Breast epithelium (tissue), 4 donors: ENCODE measurements around the gene MGAT2. TPM values are rescaled to one million over a fixed set of nuclear protein-coding genes. Genes with fewer than 3 reads are reported as not detected.

Experiments
- DNase-seq, 2 donors: peaks; one replicate each; pipeline ENCODE4 v3.0.0-alpha.2; 2019; ENCODE audit warnings: low spot score in 2 of 2
- H3K27ac ChIP-seq, 2 donors: fragments of 200-600 bp; sonication (generic) in 1 of 2; one replicate each; pipeline ENCODE4 v1.5.1; 2016 to 2019; ENCODE audit warnings: mild to moderate bottlenecking in 1 of 2
- H3K27me3 ChIP-seq, 2 donors: fragments of 200-600 bp; sonication (generic) in 1 of 2; one replicate each; pipeline versions ENCODE4 v1.5.1 to v1.6.0; 2017 to 2019; ENCODE audit warnings: control low read depth in 1 of 2, mild to moderate bottlenecking in 1 of 2
- H3K36me3 ChIP-seq: fragments of 200-600 bp; one replicate; pipeline ENCODE4 v1.5.1; 2019
- H3K4me1 ChIP-seq, 2 donors: fragments of 200-600 bp; sonication (generic); one replicate each; pipeline ENCODE4 v1.5.1; 2016 to 2019; ENCODE audit warnings: control low read depth in 1 of 2
- H3K4me3 ChIP-seq, 3 donors: fragments of 200-600 bp; sonication (generic); 1 replicate in 2 of 3; 2 replicates in 1 of 3; pipeline ENCODE4 v1.5.1; 2016 to 2019; ENCODE audit warnings: mild to moderate bottlenecking in 3 of 3, moderate library complexity in 2 of 3
- H3K9me3 ChIP-seq, 2 donors: fragments of 200-600 bp; sonication (generic) in 1 of 2; one replicate each; pipeline ENCODE4 v1.5.1; 2016 to 2019; ENCODE audit warnings: control low read depth in 1 of 2
- POLR2A ChIP-seq: fragments of 450-650 bp; IDR thresholded peaks from one replicate; pipeline ENCODE4 v1.6.1; 2016; ENCODE audit warnings: antibody characterized with exemption, mild to moderate bottlenecking, moderate library complexity
- POLR2AphosphoS5 ChIP-seq, 3 donors: sonication (generic); formaldehyde crosslinking; IDR thresholded peaks; one replicate each; pipeline ENCODE4 v1.6.1; 2017; ENCODE audit warnings: antibody characterized with exemption in 3 of 3
- intact Hi-C: fragments of 100-400 bp; cut with DNase I; formaldehyde crosslinking; loops from one replicate; pipeline ENCODE4 v1.15.1; 2023; ENCODE audit warnings: low total_unique reads
- total RNA-seq, 3 donors: library from RNA; depleted of rRNA; stranded (reverse); fragments of >200 nt; gene quantifications; one replicate each; pipeline ENCODE4 v1.1.0, GENCODE V29; 2016
- TF ChIP-seq, protein P1 (sequence below), 3 donors: fragments of 450-650 bp; IDR thresholded peaks; one replicate each; pipeline ENCODE4 v1.5.1; 2016 to 2017; ENCODE audit warnings: antibody characterized with exemption in 3 of 3, mild to moderate bottlenecking in 3 of 3, moderate library complexity in 3 of 3

Gene MGAT2
- total RNA-seq, 3 donors from 2014 or later: 21.6 to 24.9 (median 22.1) TPM

DNA sequence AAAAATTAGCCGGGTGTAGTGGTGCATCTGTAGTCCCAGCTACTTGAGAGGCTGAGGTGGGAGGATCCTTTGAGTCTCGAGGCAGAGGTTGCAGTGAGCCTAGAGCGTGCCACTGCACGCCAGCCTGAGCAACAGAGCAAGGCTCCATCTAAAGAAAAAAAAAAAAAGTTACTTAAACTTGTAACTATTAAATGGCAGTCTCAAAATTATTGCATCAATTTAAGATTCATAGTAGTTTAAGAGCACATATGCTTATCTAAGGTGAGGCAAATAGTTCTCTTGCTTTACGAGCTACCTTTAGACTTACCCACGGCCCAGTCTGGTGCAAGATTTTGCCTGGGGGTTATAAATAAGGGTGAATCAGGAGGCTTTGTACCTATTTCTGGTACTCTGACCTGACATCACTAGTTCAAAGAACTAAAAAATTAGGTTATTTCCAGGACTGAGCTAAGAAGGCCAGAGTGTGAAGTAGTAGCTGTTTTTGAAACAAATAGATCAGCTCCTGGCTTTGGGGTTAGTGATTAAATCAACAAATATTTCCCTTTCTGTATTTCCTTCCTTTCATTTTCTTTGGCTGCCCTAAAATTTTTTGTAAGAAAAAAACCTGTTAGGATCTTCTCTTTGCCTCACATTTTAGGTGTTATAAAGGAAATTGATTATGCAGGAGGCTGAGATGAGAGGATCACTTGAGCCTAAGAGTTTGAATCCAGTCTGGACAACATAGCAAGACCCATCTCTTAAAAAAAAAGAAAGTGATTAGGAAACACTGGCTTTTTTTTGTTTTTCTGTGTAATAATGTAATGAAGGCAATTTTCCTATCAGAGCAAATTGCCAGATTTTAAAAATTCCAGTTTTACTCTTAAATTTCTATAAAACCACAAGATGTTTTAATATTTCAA is 3.6 kb downstream of the MGAT2 start:
- H3K36me3 ChIP-seq: no peaks in the 10 kb centered on the region
- H3K27ac ChIP-seq: no peak overlapping the region
- intact Hi-C loops: loop anchor here (5.0 to 10.0 kb wide), 2 partner anchors 143 to 211 kb away; partner anchors contain the start of gene KLHDC2
- DNase-seq: no peak
- H3K4me1 ChIP-seq: peaks cover 4 to 6% of the 10 kb centered on the region in 2 donors
- no peak for TF ChIP-seq POLR2AphosphoS5 (IDR thresholded peaks at IDR 0.05)
- TF ChIP-seq, protein P1, sequence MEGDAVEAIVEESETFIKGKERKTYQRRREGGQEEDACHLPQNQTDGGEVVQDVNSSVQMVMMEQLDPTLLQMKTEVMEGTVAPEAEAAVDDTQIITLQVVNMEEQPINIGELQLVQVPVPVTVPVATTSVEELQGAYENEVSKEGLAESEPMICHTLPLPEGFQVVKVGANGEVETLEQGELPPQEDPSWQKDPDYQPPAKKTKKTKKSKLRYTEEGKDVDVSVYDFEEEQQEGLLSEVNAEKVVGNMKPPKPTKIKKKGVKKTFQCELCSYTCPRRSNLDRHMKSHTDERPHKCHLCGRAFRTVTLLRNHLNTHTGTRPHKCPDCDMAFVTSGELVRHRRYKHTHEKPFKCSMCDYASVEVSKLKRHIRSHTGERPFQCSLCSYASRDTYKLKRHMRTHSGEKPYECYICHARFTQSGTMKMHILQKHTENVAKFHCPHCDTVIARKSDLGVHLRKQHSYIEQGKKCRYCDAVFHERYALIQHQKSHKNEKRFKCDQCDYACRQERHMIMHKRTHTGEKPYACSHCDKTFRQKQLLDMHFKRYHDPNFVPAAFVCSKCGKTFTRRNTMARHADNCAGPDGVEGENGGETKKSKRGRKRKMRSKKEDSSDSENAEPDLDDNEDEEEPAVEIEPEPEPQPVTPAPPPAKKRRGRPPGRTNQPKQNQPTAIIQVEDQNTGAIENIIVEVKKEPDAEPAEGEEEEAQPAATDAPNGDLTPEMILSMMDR (IDR thresholded peaks at IDR 0.05): no peak
- no peak for TF ChIP-seq POLR2A
- no peak overlapping the region for H3K4me3 ChIP-seq
- no peaks in the 10 kb centered on the region for H3K27me3 ChIP-seq
- H3K9me3 ChIP-seq: no peaks in the 10 kb centered on the region

DNA sequence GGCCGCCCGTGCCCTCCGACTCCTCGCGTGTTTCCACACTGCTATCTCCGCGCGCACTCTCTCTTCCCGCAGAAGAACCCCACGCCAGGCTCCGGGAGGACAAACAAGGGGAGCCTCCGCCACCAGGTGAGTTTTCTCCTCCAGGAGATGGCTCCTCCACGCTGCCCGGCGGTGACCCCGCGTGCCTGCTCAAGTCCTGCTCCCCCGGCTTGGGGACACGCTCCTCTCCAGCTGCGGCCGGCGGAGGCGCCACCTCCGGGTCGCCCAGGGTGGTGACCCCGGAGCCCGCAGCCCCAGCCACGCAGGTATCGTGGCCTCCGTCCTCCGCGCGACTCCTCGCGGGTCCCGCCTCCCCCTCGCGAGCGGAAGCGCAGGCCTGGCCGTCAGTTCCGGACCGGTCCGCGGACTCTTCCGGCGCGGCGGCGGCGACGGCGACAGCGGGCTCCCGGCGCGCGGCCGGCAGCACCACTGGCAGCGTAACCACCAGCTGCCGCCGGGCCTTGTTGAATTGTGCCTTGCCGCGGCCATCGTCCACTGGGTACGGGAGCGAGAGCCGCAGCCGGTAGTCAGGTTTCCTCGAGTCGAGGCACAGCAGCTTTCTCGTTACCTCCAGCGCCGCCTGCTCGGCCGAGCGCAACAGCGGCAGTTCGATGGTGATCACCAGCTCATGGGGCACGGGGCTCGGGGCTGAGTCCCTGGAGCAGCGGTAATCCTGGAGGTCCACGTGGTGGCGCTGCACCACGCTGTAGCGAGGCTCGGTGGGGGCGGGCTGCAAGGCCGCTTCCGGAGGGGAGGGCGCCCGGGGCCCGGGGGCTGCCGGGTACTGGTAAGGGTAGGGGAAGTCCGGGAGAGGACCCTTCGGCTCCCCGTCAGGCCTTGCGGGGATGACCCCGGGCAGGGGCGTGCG is 13.3 kb downstream of the MGAT2 start:
- Histone ChIP-seq H3K27ac (peak overlapping the region; percentile 95), H3K4me1 (peaks cover 0 to 13% of the 10 kb centered on the region in 2 donors), H3K36me3 (no peaks in the 10 kb centered on the region), H3K27me3 (no peaks in the 10 kb centered on the region), H3K9me3 (no peaks in the 10 kb centered on the region), H3K4me3 (peak overlapping the region; percentile 72 to 95 (median 85))
- intact Hi-C loops: no loop called here
- TF ChIP-seq, protein P1 (IDR thresholded peaks at IDR 0.05): peak in 2 of 3 donors; percentile 68 to 73
- TF ChIP-seq POLR2AphosphoS5 (IDR thresholded peaks at IDR 0.05) (peak; percentile 59 to 67 (median 66)), POLR2A (peak; percentile 27)
- peak; percentile 82 to 93 for DNase-seq

DNA sequence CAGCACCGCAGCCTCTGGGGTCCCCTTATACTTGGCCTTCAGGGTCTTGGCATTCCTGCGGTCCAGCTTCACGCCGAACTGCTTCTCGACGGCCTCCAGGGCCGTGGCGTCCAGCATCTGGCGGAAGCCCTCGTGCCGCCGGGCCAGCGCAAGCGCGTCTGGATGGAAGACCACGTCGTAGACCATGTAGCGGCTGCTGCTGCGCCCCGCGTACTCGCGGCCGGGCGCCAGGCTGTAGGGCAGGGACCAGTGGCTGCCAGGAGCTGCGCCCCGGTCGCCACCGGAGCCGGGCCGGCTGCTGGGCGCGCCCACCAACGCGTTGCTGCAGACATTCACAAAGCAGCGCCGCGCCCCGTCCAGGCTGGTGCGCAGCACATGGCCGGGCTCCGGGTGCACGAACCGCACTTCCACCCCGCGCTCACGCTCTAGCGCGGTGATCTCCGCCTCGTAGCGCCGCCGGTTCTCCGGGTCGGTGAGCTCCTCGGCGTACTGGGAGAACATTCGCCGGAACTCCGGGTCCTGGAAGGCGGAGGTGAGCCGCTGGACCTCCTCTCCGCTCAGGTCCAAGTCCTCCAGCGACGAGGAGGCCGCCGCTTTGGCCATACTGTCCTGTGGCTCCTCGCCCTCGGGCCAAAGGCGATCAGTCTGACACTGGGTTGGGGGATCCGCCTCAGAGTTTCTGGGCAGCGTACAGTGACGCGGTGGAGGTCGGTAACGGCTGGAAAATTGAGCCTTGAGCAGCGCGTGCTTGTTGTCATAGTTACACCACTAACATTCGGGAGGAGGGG is 14.1 kb downstream of the MGAT2 start, which contains the start of gene DNAAF2:
Gene DNAAF2 (minus strand): TSS at position 698 of the 788 bp plus-strand sequence. CDS start 95 bp downstream, at position 603.
- Histone ChIP-seq H3K4me1 (peaks cover 0 to 13% of the 10 kb centered on the region in 2 donors), H3K9me3 (no peaks in the 10 kb centered on the region), H3K27me3 (no peaks in the 10 kb centered on the region), H3K4me3 (peak within 1 kb of the TSS; percentile 72 to 95 (median 85)), H3K36me3 (no peaks in the 10 kb centered on the region), H3K27ac (peak within 1 kb of the TSS; percentile 95)
- peak; percentile 56 to 58 for DNase-seq
- intact Hi-C loops: no loop called here
- TF ChIP-seq POLR2AphosphoS5 (IDR thresholded peaks at IDR 0.05): peak in 1 of 3 donors; percentile 28
- TF ChIP-seq, protein P1 (IDR thresholded peaks at IDR 0.05): no peak

DNA sequence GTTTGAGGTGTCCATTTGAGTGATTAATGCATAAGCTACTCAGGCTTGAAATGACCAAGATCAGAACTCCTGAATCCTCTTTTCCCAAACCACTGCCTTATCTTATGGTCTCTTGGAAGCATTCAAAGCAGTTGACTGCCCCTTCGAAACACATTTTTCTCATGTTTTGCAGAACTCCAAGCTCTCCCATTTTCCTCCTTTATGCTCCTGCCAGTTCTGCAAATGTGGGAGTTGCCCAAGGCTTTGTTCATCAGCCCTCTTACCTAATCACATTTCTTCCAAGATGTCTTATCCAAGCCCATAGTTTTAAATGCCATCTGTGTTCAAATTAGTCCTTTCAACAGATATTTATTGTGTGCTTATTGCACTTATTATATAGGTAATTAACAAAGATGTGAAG is 16.3 kb downstream of the MGAT2 start:
- Histone ChIP-seq H3K4me3 (no peak overlapping the region), H3K27me3 (no peaks in the 10 kb centered on the region), H3K9me3 (no peaks in the 10 kb centered on the region), H3K36me3 (no peaks in the 10 kb centered on the region), H3K4me1 (peaks cover 0 to 10% of the 10 kb centered on the region in 2 donors), H3K27ac (peak overlapping the region in 1 of 2 donors; percentile 95)
- TF ChIP-seq POLR2AphosphoS5 (IDR thresholded peaks at IDR 0.05) (no peak), POLR2A (no peak)
- TF ChIP-seq, protein P1 (IDR thresholded peaks at IDR 0.05): no peak
- intact Hi-C loops: no loop called here
- DNase-seq: no peak
